GM21717 (cell line): ENCODE results near the gene TIFAB.

Source experiments
- ATAC-seq: cut with Tn5 transposase; IDR thresholded peaks from one replicate; pipeline ENCODE4 v1.9.1; 2021; ENCODE audit warnings: mild to moderate bottlenecking, moderate library complexity; ENCODE audit not compliant: unreplicated experiment

The TIFAB gene

DNA sequence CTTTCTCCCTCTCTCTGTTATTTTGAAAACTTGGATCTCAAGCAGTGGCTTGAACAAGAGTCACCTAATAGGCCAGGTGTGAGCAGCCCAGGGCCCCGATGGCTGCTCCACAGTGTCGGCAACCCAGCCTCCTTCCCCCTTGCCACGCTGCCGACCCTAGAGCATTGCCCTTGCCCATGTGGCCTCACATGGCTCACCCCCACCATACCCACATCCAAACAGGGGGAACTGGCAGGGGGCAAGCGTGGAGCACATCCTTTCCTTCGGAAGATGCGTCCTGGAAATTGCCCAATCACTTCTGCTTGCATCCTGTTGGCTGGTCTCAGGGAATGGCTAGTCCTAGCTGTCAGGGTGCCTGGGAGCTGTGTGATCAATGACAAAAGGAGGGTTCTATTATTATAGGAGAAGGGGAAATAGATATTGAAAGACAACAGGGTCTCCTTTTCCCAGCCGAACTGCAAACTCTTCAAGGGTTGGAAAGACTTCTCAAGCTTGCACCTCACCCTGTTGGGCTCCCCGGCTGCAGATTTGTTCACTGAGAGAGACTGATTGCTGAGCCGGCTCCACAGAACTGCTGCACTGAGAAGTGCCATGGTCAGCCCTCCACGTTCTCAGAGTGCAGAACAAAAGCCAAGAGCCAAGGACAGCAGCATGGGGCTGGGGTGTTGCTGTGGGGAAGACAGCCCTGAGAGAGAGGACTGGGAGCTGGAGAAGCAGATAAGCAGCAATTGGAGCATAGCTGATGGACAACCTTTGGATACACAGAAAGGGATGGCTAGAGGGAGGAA, 8.3 kb upstream of the TIFAB start:
- ATAC-seq: no peak

DNA sequence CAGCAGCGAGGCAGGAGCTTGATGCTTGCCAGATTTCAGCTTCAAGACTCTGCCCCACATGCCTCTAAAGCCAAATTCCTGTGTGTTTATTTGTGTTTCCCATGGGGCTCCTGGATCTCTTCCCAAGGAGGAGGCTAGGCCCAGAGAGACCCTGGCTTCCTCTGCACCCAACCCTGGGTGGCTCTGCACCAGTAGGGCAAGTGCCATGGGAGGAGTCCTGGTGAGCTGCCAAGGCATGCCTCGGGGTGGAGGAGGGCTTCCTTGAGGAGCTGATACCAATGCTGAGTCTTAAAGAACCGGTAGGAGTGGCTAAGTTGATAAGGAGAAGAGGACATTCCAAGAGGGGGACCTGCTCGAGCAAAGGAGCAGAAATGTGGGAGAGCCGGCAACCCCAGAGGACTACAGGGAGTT, 6.8 kb upstream of the TIFAB start:
- ATAC-seq: no peak

DNA sequence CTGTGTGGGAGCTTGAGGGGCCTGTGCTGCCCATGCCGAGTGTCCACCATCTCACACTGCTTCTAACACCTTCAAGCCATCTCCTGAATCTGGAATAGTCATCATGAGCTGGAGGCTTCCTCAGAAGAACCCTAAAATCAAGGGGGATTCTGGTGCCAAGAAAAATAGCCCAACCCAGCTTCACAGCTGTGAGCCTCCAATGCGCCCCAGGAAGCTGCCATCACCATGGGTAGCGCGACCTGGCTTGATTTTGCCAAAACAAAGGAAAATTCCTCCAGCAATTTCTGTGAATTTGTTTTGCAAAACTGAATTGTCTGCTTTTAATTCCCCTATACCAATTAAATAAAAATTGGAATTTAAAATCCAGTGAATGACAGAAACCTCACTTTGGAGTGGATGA, 6.2 kb upstream of the TIFAB start:
- ATAC-seq: no peak

DNA sequence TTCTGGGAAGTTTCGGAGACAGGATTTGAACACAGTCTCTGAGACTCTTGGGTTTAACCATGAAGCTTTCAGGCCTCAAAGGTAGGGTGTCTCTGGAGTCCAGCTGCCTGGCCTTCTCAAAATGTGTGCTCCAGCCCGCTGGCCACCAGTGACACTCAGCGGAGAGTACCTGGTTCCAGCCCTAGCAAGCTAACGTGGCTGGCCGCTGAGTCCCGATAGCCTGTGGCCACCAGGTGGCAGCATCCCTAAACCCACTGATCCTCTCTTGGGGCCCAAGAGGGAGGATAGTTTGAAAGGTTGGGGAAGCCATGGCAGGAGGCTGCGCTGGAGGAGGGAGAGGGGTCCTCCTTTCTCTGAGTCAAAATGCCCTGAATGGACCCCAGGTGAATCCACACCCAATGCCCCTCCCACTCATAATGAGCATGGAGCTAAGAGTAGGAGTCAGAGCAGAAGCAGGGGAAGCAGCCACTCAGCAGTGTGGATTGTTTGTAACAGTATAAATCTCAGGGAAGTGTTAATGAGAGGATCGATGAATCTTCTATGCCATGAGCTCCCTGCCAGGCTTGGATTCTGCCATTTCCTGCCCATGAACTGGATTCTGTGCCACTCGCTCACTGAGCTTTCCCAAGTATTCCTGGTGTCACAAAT, 5.4 kb upstream of the TIFAB start:
- peak; percentile 45 for ATAC-seq

DNA sequence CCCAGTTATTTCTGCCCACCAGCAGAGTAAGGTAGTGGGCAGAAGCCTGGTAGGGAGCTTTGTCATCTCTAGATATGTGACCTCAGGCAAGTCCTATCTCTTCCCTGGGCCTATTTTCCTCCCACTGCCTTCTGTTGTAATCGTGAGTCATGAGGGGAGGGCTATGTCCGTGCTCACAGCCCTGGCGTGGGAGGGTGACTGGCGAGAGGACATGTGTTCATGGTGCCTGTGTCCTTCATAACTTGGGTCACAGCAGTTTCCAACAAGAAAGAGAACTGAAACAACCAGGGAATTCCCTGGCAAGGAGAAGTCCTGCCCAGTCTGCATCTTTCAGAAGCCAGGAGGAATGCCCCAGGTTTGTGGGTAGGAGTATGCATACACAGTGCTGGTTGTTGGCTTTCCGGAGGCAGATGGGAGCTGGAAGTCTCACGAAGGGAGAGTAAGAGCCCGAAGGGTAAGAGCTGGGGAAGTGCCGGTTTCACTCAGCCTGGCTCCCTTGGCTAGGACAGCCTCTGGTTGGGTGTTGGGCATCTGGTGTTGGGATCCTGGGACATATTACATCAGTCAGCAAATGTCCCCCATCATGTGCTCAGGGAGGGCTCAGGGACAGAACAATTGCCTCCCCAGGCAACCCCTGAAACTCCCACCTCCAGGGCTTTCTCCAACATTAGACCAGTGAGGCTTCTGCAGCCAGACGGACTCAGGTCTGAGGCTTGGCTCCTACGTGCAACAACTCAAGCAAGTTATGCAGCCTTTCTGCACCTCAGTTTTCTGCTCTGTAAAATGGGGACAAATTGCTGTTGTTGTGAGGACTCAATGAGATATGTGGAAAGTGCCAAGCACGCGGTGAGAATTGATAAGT, 4.3 kb upstream of the TIFAB start:
- ATAC-seq: peak; percentile 82

DNA sequence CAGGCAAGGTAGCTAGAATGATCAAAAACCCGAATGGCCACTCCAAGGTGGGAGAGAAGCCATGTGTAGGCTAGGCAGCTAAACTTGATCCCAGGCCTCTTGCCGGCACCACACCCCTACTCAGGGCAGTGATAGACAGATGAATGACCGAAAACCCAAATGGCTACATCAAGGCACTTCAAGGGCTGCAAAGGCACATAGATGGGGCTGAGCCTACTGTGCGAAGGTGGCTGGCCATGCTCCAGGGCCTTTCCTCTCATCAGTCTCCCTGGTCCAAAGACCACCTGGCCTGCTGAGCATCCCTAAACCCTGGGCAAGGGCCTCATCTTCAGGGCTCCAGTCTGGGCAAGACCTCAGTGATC, 3.7 kb upstream of the TIFAB start:
- no peak for ATAC-seq

DNA sequence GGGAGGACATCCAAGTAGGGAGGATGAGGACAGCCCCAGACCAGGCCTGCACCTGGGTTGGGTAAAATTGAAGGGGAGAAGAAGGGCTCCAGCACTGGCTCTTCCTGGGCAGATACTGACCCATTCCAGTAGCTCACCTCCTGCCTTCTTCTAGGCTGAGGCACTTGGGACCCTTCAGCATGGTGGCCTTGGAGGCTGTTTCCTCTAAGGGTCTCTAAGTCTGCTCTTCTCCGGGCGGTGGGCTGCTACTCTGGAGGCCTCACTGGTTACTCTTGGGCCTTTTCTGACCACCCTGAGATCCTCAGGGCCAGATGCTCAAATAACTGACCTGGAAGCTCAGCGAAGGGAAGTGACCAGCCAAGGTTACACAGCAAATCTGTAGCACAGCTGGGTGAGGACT, 2.8 kb upstream of the TIFAB start:
- ATAC-seq: no peak

DNA sequence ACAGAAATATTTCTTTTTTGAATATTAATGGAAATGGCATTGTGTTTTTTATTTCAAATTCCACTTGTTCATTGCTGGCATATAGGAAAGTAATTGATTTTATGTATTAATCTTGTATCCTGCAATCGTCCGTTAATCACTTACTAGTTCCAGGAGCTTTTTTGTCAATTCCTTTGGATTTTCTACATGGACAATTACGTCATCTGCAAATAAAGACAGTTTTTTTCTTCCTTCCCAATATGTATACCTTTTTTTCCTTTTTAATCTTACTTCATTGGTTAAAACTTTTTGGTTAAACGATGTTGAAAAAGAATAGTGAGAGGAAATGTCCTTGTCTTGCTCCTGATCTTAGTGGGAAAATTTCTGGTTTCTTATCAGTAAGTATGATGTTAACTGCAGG, 1.5 kb upstream of the TIFAB start:
- ATAC-seq: no peak

DNA sequence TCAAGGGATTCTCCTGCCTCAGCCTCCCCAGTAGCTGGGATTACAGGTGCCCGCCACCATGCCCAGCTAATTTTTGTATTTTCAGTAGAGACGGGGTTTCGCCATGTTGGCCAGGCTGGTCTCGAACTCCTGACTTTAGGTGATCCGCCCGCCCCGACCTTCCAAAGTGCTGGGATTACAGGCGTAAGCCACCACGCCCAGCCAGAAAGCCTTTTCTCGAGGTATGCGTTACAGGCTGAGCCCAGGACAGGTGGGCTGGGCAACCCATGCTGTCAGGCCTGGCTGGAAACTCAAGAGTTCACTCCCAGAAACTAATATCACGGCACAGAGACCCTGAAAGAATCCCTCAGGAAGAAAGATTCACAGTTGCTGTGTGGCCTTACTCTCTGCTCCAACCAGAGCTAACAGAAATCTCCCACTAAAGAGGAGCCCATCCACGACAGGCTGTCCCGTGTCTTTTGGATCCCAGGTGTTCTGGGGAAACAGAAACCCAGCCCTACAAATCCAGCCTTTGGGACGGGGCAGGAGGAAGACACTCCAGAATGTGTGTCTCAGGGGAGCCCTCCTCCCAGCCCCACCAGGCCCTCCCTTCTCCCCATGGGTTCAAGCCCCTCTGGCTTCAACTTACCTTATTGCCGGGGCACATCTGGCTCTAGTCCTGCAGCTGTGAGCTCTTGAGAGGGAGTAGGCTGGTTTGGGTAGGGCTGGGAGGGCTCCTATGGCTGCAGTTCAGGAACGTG, 400 bp downstream of the TIFAB start:
- ATAC-seq: no peak

DNA sequence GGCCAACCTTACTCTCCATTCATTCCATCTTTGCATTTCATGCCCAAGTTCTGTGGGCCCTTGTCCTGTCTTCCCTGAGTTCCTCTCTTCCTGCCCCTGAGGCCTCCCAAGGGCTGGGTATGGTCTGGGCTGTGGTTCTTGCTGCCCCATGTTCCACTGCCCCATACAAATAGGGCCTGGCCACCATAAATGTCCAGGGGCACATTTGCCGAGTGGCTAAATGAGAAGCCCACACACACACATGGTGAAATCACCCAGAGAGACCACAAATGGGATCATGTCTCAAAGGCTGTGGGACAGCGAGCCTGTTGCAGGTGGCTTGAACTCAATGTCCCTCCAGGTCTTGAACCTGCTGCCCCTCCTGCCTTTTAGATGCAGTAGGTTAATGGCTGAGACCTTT, 1.2 kb downstream of the TIFAB start:
- no peak for ATAC-seq

DNA sequence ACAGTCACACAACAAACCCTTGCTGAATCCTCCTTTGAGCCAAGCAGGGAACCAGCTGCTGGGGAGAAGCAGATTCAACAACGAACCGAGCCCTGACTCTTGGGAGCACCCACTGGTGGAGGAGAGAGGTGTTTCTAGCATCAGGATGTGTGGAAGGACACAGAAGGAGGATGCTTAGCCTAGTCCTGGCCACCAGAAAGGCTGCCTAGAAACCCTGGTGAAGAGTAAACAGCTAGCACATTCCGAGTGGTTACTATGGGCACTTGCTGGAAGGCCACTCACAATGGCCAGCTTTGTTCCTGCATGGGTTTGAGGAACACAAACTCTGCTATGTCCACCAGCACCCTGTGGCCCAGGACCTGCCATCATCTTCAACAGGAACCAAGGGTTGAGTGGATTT, 1.8 kb downstream of the TIFAB start:
- no peak for ATAC-seq

DNA sequence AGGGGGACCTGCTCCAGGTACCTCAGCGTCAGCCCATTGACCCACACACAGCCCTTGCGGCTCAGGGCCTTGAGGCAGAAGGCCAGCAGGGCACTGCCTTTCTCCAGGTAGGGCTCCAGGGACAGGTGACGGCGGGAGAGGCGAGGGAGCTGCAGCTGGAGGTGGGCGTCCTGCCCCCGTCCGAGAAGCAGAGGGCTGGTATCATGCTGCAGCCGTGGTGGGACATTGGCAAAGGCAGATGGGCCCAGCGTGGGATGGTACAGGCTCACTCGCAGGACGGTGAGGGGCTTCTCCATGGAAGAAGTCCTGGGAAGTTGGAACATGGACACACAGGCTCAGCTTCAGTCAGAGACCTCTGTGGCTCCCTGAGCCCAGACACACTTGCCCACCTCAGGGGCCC, 2.5 kb downstream of the TIFAB start:
- ATAC-seq: no peak

DNA sequence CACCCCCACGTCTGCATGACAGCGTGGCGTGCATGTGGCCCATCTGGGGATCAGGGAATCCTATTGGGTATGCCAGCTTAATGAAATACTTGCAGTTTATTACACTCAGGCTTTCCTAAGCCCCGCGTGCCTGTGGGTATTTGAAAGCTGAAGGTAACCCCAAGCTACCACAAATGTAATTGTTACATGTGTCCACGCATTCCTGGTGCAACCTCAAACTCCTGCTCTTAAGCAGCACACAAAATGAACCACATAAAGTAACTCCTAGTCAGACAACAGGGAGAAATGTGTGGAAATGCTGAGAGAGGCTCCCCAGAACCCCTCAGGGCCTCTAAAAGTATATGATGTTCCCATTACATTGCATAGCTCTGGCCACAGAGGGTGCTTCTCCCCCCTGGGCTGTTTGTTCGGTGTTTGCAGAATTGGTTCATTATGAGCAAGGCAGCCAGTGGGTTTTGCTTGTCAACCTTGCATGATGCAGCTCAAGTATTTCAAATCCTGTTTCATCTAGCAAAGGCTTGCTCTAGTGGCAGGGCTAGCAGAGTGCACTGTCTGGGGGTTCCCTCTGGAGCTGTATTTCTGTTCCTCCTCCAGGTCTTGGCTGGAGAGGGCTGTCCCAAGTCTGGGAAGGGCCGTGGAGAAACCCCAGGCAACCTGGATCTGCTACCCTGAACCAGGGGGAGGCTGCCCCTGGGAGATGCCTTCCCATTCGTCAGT, 3.2 kb downstream of the TIFAB start:
- no peak for ATAC-seq

DNA sequence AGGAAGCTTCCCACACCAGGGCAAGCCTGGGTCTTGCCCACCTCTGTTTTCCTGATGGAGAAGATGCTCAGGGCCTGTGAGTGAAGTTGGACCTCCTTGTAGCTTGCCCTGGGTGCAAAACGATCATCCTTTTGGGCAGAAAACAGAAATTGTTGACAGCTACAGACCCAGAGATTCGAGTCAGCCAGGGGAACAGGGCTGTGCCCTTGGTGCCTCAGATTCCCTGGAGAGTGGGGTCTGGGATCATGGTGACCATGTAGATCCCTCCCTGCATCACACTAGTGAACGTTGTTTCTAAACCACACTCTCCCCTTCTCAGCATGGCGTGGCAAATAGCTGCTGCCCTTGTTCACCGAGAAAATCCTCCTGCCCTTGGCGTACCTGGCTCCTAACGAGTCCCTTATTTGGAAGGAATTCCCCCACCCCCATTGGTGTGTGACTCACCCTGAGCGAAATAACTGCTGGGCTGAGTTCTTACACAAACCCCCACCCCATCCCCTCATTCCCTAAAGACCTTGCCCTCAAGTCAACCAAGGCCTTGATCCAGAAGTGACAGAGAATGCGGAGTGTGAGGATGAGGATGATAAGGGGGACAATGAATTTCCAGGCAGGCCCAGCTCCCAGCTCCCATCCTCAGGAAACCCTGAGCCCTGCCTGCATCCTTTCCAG, 3.9 kb downstream of the TIFAB start:
- ATAC-seq: no peak

DNA sequence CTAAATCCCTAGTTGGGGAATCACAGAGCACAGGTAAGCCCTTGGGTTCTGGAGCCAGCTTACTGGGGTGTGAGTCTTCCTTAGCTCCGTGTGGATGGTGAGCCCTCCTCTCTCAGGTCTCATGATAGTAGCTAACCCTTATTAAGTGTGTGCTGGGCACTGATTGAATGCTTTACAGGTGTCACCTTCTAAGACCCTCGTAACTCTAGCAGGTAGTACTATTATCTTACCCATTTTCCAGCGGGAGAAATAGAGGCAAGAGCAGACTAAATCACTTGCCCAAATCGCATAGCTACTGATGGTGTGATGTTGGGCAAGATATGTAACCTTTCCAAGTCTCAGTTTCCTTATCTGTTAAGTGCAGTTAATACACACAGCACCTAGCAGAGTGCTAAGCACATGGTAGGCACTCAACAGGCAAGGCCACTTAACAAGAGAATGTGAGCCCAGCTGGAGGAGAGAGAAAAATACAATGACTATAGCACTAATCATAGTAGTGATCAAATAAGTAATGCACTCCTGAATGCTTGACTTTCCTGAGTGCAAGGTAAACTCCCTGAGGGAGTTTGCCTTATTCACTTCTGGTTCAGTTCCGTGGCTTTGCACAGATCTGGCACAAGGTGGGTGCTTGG, 4.7 kb downstream of the TIFAB start, which contains the start of gene DCANP1:
DCANP1 (minus strand) TSS at position 51 of the 632 bp plus-strand sequence. CDS start 240 bp downstream, outside the sequence.
- no peak for ATAC-seq

DNA sequence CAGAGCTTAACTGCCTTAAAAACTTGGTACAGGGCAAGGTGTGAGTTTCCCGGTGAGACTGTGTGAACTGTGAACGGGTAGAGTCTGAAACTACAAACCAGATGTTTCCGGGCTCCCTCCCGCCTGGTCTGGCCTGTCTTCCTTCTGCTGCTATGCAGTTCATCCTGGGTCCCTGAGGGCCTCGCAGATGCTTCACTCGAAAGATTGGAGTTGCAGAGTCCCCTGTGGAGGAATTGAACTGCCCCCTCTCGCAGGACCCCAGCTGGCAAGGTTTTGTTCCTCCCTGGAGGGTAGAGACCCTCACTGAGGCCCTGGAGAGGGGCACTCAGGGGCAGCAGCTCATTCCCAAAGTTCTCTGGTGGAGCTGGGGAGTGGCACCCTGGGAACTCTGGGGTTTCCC, 5.5 kb downstream of the TIFAB start:
- ATAC-seq: peak; percentile 41

DNA sequence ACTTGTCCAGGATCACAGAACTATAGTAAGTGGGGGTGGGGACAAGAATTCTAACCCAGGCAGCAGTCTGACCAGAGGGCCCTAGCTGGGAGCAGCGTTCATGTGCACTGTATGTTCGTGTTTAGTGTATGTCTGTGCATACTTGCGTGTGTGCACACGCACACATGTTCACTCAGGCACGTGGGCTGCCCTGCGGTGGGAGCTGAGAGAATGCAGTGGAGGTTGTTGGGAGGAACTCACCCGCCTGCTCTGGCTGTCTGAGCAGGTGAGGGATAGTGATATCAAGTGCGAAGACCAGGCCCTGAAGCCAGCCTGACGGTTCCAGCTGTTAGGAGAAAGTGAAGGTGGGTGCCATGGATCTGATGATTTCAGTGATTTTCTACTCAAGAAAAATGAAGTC, 5.9 kb downstream of the TIFAB start:
- ATAC-seq: no peak

DNA sequence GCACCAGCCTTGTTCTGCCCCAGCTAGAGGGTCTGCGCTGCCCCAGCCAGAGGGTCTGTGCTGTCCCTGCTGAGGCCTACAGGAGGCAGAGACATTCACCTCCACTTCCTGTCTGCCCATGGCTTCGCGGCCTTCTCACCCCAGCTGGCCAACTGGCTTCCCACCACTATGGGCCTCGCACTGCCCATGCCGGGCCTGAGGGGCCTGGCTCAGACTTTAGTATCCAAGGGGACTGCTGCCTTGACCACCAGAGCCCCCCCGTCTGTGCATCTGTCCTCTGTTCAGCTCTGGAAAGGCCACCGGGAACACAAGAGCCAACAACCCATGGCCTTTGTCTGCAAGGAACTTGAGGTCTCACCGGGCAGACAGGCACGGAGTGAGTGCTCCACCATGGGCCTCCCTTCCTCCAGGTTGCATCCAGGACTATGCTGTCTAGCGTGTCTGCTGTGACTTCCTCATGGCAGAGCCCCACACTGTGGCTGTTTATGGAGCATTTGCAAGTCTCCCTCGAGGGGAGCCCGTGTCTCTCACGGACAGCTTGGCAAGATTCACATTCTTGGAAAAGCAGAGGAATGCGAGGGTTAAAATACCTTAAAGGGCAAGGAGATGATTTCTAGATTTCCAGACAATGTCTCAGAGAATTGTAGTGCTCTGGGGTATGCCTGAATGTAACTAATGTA, 6.7 kb downstream of the TIFAB start:
- ATAC-seq: no peak

DNA sequence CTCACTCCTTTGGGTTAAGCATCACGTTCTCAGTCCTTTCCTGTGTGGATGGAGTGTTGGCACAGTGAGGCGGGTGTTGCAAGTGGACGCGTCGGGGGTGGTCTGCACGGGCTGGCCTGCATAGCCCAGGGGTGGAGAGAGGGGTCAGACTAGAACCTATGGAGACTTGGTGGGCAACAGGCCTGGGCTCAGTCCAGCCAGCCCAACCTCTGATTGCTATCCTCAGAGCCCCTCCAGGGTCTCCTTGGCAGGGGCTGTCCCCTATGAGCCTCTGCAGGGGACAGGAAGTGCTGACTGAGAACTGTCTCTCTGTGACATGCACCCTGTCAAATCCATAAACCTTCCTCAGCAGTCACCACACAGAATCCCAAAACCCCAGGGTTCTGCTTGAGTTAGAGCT, 7.3 kb downstream of the TIFAB start:
- ATAC-seq: no peak
